Measurements from ENCODE around the gene ECSIT.

GRCh38 chr19:11554160-11554559, 25.2 kb upstream of the ECSIT start:
- TF ChIP-seq CTCF (IDR thresholded peaks at IDR 0.05 in 2 of 3, conservative IDR thresholded peaks at IDR 0.05 in 1 of 3; ENCODE audit: borderline replicate concordance in 1 of 3, insufficient read depth in 1 of 3, low read depth in 2 of 3, low read length in 2 of 3) (no peak), POLR2AphosphoS5 (IDR thresholded peaks at IDR 0.05; ENCODE audit: low read depth, low read length) (no peak), POLR2A (IDR thresholded peaks at IDR 0.05; ENCODE audit: borderline replicate concordance, extremely low read depth, insufficient read depth, insufficient read length) (no peak), SP1 (IDR thresholded peaks at IDR 0.05; ENCODE audit: low read depth) (no peak), REST (IDR thresholded peaks at IDR 0.05; ENCODE audit: low read depth) (no peak), ATF3 (IDR thresholded peaks at IDR 0.05) (no peak), YY1 (IDR thresholded peaks at IDR 0.05; ENCODE audit: extremely low read depth, insufficient replicate concordance, low read depth, low read length) (no peak), CEBPB (IDR thresholded peaks at IDR 0.05; ENCODE audit: low read depth) (no peak), SIN3A (IDR thresholded peaks at IDR 0.05; ENCODE audit: low read depth) (no peak), ZBTB33 (IDR thresholded peaks at IDR 0.05; ENCODE audit: extremely low read depth, insufficient replicate concordance, low read length) (no peak)
